GM12878 (cell line): ENCODE results near the gene WFS1. TPM values are rescaled to one million over a fixed set of nuclear protein-coding genes. Genes with fewer than 3 reads are reported as not detected.

Experiments used
- ATAC-seq: fragments of 200-7000 bp; cut with Tn5 transposase; 3 replicates; pipeline ENCODE4 v1.9.1; 2020; ENCODE audit warnings: mild to moderate bottlenecking, moderate library complexity
- BruUV-seq: library from RNA; stranded (reverse); fragments of 400-500 nt; replicated peaks from 2 replicates; lab custom pipeline; 2021; lab: Mats Ljungman, UMichigan
- CTCF ChIA-PET: fragments of 300-600 bp; sonication (Branson Sonifier 250); formaldehyde crosslinking; extraction: SDS; loops from one replicate; lab custom pipeline; 2021; ENCODE audit warnings: inconsistent platforms; lab: Yijun Ruan, JAX
- POLR2A ChIA-PET: fragments of 350-600 bp; formaldehyde crosslinking; extraction: SDS; loops from one replicate; lab custom pipeline; 2021; ENCODE audit warnings: inconsistent platforms; lab: Charles Lee
- RAD21 ChIA-PET: fragments of 300-600 bp; sonication (Branson Sonifier 250); formaldehyde crosslinking; loops from one replicate; lab custom pipeline; 2023; ENCODE audit warnings: antibody characterized with exemption; ENCODE audit not compliant: unreplicated experiment; lab: Charles Lee
- SMC1A ChIA-PET: fragments of 300-600 bp; sonication (Branson Sonifier 250); formaldehyde crosslinking; loops from one replicate; lab custom pipeline; 2023; ENCODE audit not compliant: unreplicated experiment, uncharacterized antibody; lab: Charles Lee
- DNase-seq: peaks from one replicate; pipeline ENCODE4 v3.0.0-alpha.2; 2011; ENCODE audit warnings: low read depth, low spot score
- FAIRE-seq: peaks from 3 replicates; lab custom pipeline; 2011; peaks lifted over from hg19 to GRCh38; lab: Jason Lieb, UNC
- H2AFZ ChIP-seq: 2 replicates; pipeline ENCODE4 v1.6.0; 2011; ENCODE audit warnings: low read depth, low read length, control low read depth; ENCODE audit not compliant: control insufficient read depth
- H3K27ac ChIP-seq: 2 replicates; pipeline ENCODE4 v1.5.1; 2011; ENCODE audit warnings: control low read depth; ENCODE audit not compliant: control insufficient read depth, insufficient read depth
- H3K27me3 ChIP-seq, 2 experiments: replicated peaks in 1 of 2; 2 replicates each; pipeline versions ENCODE4 v1.6.0 to v1.6.1; 2011; ENCODE audit warnings: low read length in 1 of 2; ENCODE audit not compliant: control insufficient read depth in 2 of 2, insufficient read depth in 2 of 2
- H3K36me3 ChIP-seq, 2 experiments: 2 replicates each; pipeline ENCODE4 v1.5.1; 2011; ENCODE audit warnings: low read length in 1 of 2; ENCODE audit not compliant: control insufficient read depth in 2 of 2, insufficient read depth in 2 of 2
- H3K4me1 ChIP-seq: 2 replicates; pipeline ENCODE4 v1.6.1; 2011; ENCODE audit warnings: mild to moderate bottlenecking, low read length, moderate library complexity, mixed read lengths; ENCODE audit not compliant: control insufficient read depth, insufficient read depth
- H3K4me2 ChIP-seq: 2 replicates; pipeline ENCODE4 v1.6.0; 2011; ENCODE audit warnings: control low read depth; ENCODE audit not compliant: control insufficient read depth, insufficient read depth
- H3K4me3 ChIP-seq: fragments of 200-600 bp; sonication (generic); 2 replicates; pipeline ENCODE4 v1.5.1; 2016
- H3K79me2 ChIP-seq: 2 replicates; pipeline ENCODE4 v1.6.0; 2011; ENCODE audit warnings: low read length; ENCODE audit not compliant: control insufficient read depth, insufficient read depth
- H3K9ac ChIP-seq: 2 replicates; pipeline ENCODE4 v1.8.0; 2011; ENCODE audit warnings: low read length, control low read depth, mixed read lengths; ENCODE audit not compliant: control insufficient read depth, insufficient read depth
- H3K9me3 ChIP-seq: replicated peaks from 3 replicates; pipeline ENCODE4 v1.5.1; 2011; ENCODE audit warnings: mild to moderate bottlenecking, low read length; ENCODE audit not compliant: control insufficient read depth, insufficient read depth
- H4K20me1 ChIP-seq: 2 replicates; pipeline ENCODE4 v1.6.0; 2011; ENCODE audit not compliant: control insufficient read depth, insufficient read depth
- GABPA ChIP-seq: IDR thresholded peaks from 2 replicates; pipeline ENCODE4 v1.6.1; 2014; ENCODE audit warnings: antibody characterized with exemption, low read depth, mild to moderate bottlenecking, inconsistent platforms
- GATAD2B ChIP-seq: fragments of 450-650 bp; conservative IDR thresholded peaks from 2 replicates; pipeline ENCODE4 v1.6.1; 2017; ENCODE audit warnings: low read depth, mild to moderate bottlenecking, moderate library complexity
- HDGF ChIP-seq: fragments of 450-650 bp; IDR thresholded peaks from 2 replicates; pipeline ENCODE4 v1.6.1; 2016; ENCODE audit warnings: antibody characterized with exemption
- IKZF2 ChIP-seq, 2 experiments: fragments of 450-650 bp; IDR thresholded peaks; 2 replicates each; pipeline ENCODE4 v1.6.1; 2017; ENCODE audit warnings: mild to moderate bottlenecking in 2 of 2, moderate library complexity in 2 of 2
- WGBS: methylation state at CpG from one replicate; pipeline ENCODE4 v1.1.6; 2016; ENCODE audit warnings: low lambda C conversion rate; ENCODE audit not compliant: insufficient replicate concordance, insufficient coverage; ENCODE audit errors: missing lambda C conversion rate; 5-methylcytosine and 5-hydroxymethylcytosine counted together
- in situ Hi-C: fragments of 300-500 bp; cut with MboI; formaldehyde crosslinking; loops from 9 replicates; pipeline ENCODE4 v1.14.3; 2018; ENCODE audit warnings: mixed read lengths
- intact Hi-C: fragments of 100-400 bp; cut with micrococcal nuclease; formaldehyde crosslinking; loops from one replicate; pipeline ENCODE4 v1.14.2; 2022; ENCODE audit not compliant: unreplicated experiment
- polyA plus RNA-seq, 11 experiments: library from polyadenylated mRNA; depleted of rRNA in 4 of 11; unstranded in 6 of 11; stranded (reverse) in 5 of 11; fragments of >200 nt; fragmentation: Nextera tagmentation in 4 of 11; fragmentation: Illumina TruSeq in 1 of 11; extraction: Ambion mirVana in 4 of 11; extraction: Trizol in 1 of 11; gene quantifications; 1 replicate in 1 of 11; 2 replicates in 10 of 11; pipeline versions ENCODE4 v1.2.1 to v1.2.3, GENCODE V29; 2011 to 2016; ENCODE audit warnings: inconsistent platforms in 2 of 11, missing spikeins in 2 of 11, low read depth in 1 of 11
- total RNA-seq, 4 experiments: library from RNA; depleted of rRNA in 3 of 4; stranded (reverse); fragments of >200 nt in 3 of 4; fragmentation: Illumina TruSeq in 1 of 4; extraction: Trizol in 1 of 4; gene quantifications; 2 replicates each; pipeline versions ENCODE4 v1.2.1 to v1.2.3, GENCODE V29; 2013 to 2021

WFS1 gene
- total and polyA plus RNA-seq, 10 of the 15 experiments (the other 5 are each of a cell fraction or from before 2014, with no cell fraction given): 0.31 to 4.7 (median 2.0) TPM

DNA sequence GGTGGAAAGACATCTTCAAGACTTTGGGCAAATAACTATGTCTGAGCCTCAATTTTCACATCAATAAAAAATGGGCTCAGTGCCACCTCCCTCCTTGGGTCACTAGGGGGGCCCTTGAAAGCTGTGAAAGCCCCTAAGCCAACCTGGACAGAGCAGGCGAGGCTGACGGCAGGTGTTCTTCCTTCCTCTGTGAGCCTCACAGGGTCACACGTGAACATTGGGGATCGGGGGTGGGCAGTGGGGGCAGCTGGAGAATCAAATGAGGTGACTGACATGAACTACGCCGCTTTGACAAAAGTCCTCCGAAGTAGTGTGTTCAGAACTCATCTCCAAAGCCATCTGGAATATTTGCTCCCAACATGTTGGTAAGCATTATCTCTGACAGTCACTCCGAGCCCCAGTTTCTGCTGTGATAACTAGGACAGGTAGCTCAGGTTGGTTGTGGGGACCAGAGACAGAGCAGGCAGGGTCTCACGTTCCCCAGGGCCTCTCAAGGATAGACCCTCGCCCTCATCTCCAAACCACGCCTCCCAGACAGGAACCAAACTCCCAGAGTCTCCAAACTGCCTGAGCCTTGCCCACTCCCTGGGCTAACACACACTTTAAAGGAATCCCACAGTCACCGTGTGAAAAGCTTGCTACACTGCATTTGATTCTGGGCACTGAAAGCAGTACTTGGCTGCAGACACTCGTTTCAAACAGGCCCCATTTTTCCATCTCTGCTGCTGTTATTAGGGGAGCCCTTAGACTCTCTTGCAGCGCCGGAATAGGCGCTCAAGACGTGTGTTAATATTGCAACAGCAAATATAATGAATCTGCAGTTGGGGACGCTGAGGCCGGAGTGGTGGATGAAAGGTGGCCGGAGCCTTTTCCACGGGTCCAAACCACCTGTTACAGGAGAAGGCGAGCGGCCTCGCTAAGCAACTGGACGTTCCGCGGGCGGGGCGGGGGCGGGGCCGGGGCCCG is 717 bp upstream of the WFS1 start:
- Histone ChIP-seq H3K27ac (no peak overlapping the region), H3K9ac (no peak overlapping the region; the same call in 1 of the 2 replicates), H3K4me3 (peak overlapping the region; percentile 46; the same call in 1 of the 2 replicates), H3K4me2 (peak overlapping the region; percentile 94), H2AFZ (peak overlapping the region; percentile 93), H3K4me1 (peaks cover 16% of the 10 kb centered on the region), H3K27me3 (no peaks in the 10 kb centered on the region), H4K20me1 (no peaks in the 10 kb centered on the region), H3K9me3 (no peaks in the 10 kb centered on the region), H3K36me3 (no peaks in the 10 kb centered on the region), H3K79me2 (no peaks in the 10 kb centered on the region)
- ChIA-PET RAD21 (interaction anchor here (0.5 to 2.4 kb wide), 10 partner anchors 17 to 448 kb away, joined by 3 to 11 read pairs (median 4); partner anchors contain the start of gene JAKMIP1), POLR2A (interaction anchor here (0.6 to 1.1 kb wide), 4 partner anchors 10 to 75 kb away, joined by 3 to 7 read pairs (median 5); partner anchors contain the start of gene JAKMIP1), CTCF (interaction anchor here (0.6 to 15.8 kb wide), 6 partner anchors 9 to 270 kb away, joined by 3 to 419 read pairs (median 4); no protein-coding TSS in a partner anchor), SMC1A (interaction anchor here (1.0 to 2.5 kb wide), 4 partner anchors 9 to 59 kb away, joined by 4 to 7 read pairs (median 6); no protein-coding TSS in a partner anchor)
- FAIRE-seq: no peak
- BruUV-seq: no TSS peak
- DNase-seq: no peak
- WGBS: 33% methylated on average over 21 of the region's 32 CpGs
- ATAC-seq: no peak; the same call in 2 of the 3 replicates
- in situ Hi-C loops (no loop called here), intact Hi-C loops (no loop called here)
- TF ChIP-seq HDGF: 0 out of 2 replicates have a peak, but pooled peaks have one; percentile 37
- no peak for TF ChIP-seq IKZF2 (IDR thresholded peaks at IDR 0.05)

DNA sequence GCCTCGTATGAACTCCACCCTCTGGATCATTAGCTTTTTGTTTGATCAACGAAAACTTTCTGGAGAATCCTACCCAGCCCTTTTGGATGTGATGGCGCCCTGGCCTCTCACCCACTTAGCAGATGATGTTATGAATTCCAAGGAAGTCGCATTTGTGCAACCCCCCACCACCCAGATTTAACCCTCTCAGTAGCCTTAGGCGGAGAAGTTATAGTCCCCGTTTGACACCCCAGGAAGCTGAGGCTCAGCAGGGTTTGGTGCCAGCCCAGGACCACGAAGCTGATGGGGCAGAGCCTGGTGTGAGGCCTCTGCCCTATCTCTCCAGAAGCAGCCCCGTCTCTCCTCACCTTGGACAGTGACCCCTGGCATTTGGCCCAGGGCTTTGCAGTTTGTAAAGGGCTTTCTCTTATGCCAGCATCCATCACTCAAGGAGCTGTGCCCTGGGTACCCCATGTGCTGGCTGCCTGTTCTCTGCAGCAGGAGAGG is 1.0 kb downstream of the WFS1 start:
- intact Hi-C loops (no loop called here), in situ Hi-C loops (no loop called here)
- H4K20me1 ChIP-seq: no peaks in the 10 kb centered on the region
- CTCF ChIA-PET: interaction anchor here (2.2 to 15.8 kb wide), 3 partner anchors 18 to 56 kb away, joined by 11 to 419 read pairs (median 172); no protein-coding TSS in a partner anchor
- no peak overlapping the region for H3K27ac ChIP-seq
- peak overlapping the region; percentile 93; the same call in 1 of the 2 replicates for H3K4me3 ChIP-seq
- FAIRE-seq (no peak), DNase-seq (no peak), ATAC-seq (no peak)
- H3K4me1 ChIP-seq: peaks cover 10% of the 10 kb centered on the region
- no peak overlapping the region for H2AFZ ChIP-seq
- no peaks in the 10 kb centered on the region; a peak in 1 of 4 replicates for H3K27me3 ChIP-seq
- RAD21 ChIA-PET: interaction anchor here (1.7 to 2.0 kb wide), 2 partner anchors 11 to 90 kb away, joined by 4 to 5 read pairs; no protein-coding TSS in a partner anchor
- no peak overlapping the region for H3K9ac ChIP-seq
- SMC1A ChIA-PET: interaction anchor here (1.1 to 2.5 kb wide), 3 partner anchors 8 to 57 kb away, joined by 4 to 7 read pairs (median 7); no protein-coding TSS in a partner anchor
- no TSS peak for BruUV-seq
- no peaks in the 10 kb centered on the region for H3K9me3 ChIP-seq
- H3K4me2 ChIP-seq: no peak overlapping the region
- 62% methylated on average over 8 of the region's 8 CpGs for WGBS
- POLR2A ChIA-PET: interaction anchor here (1.4 kb wide), 1 partner anchor 51 kb away, joined by 6 read pairs; no protein-coding TSS in a partner anchor
- H3K79me2 ChIP-seq: no peaks in the 10 kb centered on the region
- no peaks in the 10 kb centered on the region for H3K36me3 ChIP-seq
- TF ChIP-seq GATAD2B: no peak
- TF ChIP-seq GABPA: no peak
